NCI-H1092 treated with DMSO at 0.1 percent for 48 hours (cell line): ENCODE results near the gene MSL2.
A peak's percentile ranks its signal among the peaks of the same experiment; 100 is the strongest.
"Not testable (repeated sequence)": the region's sequence is repeated elsewhere in the genome, so short reads cannot be mapped to it uniquely, and the experiment has no call there.

ENCODE experiments used
- DNase-seq: peaks from one replicate; lab custom pipeline; 2025; lab: John Stamatoyannopoulos, UW

Gene MSL2

DNA sequence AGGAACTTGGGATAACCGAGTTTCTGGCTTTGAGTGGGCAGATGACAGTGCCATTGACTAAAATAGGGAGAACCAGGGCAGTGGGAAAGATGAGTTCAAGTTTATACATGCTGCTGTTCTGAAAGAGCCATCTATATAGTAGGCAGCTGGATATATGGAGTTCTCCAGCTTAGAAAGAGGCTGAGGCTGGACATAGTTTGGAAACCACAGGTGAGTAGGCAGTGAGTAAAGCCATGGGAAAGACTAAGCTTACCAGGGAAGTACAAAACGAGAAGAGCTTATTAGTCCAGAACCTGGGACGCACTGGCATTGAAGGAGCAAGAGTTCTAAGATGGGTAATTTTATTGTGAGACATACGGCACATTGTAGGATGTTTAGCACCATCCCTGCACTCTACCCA, 54.2 kb downstream of the MSL2 start:
- no peak for DNase-seq

DNA sequence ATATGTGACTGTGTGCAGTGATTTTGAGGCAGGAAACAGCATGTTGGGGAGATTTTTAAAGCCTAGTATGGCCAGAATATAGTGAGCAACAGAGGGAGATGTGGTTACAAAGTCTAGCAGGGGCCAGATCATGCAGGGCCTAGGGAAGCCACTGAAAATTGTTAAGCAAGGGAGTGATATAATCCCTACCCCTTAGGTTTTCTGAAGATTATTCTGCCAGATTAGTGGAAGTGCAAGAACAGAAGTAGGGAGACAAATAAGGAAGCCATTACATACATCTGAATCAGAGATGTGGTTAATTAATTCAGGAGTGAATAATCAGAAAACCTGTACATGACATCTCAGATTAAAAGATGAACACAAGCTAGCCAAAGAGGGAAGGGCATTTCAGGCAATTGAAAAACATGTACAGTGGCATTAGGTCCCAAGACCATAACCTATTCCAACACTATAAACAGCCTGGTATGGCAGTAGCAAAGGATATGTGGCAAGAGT, 54.8 kb downstream of the MSL2 start:
- no peak for DNase-seq

DNA sequence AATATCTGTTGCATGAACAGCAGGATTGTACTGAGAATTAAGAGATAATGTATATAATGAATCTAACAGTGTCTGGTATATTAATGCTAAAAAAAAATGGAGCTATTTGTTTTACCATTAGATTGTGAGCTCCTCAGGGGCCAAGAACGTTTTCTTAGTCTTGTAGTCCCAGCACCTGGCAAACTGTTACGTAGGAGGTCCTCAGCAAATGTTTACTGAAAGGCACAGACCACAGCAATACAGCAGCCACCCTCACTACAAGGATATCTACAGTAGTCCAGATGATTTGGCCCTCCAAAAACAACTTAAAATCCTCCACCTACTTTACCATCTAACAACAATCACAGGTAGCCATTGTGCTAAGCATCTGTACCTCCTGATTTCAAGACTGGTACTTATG, 59.7 kb downstream of the MSL2 start:
- DNase-seq: peak; percentile 73

DNA sequence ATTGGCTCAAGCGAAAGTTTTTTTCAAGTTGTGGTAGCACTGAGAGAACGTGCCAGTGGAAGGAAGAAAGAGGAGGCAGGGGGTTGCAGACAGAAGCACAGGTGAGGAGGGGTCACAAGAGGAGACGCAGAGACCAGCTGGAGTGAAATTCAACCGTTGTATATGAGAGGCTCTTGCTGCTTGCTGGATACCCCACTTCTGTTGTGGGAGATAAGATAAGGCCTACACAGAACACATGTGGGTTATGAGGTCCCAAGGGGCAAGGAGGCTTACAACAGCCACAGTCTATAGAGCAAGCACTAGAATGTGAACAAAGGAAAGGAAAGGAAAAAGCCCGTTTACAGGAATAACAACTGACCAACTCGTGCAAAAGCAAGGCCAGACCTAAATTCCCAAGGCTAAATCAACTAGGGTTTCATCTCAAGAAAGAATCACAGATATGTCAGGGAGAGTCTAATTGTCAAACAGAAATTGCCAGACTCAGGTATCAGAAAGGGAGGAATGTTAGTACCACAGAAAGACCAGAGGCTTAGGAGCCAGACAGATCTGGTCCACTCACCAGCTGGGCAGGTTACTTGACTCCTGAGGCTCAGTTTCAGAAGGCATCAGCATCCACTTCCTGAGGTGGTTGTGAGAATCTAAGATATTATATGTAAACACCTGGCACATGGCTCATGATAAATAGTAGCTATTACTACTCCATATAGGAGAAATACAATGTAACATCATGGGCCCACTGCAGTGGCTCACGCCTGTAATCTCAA, 60.9 kb downstream of the MSL2 start:
- DNase-seq: peak; percentile 12

DNA sequence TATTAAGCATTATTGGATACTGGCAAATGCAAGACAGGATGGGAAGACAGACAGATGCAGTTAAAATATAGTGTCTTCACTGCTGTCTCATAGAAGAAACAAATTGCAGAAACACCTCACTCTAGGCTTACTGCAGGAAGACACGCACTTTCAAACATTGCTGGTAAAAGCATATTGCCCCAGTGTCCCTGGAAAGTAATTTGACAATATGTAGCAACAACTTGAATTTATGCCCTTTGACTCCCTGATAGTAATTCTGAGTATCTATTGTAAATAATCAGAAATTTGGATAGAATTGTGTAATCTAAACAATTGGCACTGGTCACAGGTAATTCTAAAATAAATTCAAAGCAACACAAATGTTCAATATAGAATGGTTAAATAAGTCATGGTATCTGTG, 62.0 kb downstream of the MSL2 start:
- DNase-seq: no peak

DNA sequence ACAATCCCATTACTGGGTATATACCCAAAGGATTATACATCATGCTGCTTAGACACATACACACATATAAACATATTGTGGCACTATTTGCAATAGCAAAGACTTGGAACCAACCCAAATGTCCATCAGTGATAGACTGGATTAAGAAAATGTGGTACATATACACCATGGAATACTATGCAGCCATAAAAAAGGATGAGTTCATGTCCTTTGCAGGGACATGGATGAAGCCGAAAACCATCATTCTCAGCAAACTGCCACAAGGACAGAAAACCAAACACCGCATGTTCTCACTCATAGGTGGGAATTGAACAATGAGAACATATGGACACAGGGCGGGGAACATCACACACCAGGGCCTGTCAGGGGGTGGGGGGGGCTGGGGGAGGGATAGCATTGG, 64.5 kb downstream of the MSL2 start:
- not testable (repeated sequence) for DNase-seq

DNA sequence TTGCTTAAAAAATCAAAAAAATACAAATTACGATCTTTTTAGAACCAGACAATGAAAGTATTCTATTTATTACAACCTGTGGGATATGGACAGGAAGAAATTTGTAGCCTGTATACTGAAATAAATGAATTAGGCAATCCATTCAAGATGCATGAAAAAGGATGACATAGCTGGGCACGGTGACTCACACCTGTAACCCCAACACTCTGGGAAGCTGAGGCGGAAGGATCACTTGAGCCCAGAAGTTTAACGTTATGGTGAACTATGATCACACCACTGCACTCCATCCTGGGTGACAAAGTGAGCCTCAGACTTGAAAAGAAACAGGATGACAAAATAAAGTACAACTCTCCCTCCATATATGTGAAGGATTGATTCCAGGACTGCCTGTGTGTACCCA, 74.1 kb downstream of the MSL2 start:
- no peak for DNase-seq

DNA sequence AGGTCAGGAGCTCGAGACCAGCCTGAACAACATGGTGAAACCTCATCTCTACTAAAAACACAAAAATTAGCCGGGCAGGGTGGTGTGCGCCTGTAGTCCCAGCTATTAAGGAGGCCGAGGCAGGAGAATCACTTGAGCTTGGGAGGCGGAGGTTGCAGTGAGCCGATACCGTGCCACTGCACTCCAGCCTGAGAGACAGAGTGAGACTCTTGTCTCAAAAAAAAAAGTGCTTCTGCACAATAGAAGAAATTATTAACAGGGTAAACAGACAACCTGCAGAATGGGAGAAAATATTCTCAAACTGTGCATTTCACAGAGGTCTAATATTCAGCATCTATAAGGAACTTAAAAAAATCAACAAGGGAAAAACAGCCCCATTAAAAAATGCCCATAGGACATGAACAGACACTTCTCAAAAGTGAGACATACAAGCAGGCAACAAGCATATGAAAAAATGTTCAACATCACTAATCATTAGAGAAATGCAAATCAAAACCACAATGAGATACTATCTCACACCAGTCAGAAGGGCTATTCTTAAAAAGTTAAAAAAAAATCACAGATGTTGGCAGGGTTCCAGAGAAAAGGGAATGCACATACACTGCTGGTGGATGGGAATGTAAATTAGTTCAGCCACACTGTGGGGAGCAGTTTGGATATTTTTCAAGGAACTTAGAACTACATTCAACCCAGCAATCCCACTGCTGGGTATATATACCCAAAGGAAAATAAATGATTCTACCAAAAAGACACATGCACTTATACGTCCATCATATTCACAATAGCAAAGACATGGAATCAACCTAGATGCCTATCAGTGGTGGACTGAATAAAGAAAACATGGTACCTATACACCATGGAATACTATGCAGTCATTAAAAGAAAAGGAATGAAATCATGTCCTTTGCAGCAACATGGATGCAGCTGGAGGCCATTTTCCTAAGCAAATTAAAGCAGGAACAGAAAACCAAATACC, 75.5 kb downstream of the MSL2 start:
- DNase-seq: no peak

DNA sequence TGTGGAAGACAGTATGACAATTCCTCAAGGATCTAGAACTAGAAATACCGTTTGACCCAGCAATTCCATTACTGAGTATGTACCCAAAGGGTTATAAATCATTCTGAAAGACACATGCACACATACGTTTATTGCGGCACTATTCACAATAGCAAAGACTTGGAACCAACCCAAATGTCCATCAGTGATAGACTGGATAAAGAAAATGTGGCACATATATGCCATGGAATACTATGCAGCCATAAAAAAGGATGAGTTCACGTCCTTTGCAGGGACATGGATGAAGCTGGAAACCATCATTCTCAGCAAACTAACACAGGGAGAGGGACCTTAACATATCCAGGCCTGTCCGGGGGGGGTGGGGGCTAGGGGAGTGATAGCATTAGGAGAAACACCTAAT, 76.4 kb downstream of the MSL2 start:
- DNase-seq: not testable (repeated sequence)

DNA sequence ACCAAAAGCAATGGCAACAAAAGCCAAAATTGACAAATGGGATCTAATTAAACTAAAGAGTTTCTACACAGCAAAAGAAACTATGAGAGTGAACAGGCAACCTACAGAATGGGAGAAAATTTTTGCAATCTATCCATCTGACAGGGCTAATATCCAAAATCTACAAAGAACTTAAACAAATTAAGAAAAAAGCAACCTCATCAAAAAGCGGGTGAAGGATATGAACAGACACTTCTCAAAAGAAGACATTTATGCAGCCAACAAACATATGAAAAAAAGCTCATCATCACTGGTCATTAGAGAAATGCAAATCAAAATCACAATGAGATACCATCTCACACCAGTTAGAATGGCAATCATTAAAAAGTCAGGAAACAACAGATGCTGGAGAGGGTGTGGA, 76.8 kb downstream of the MSL2 start:
- DNase-seq: not testable (repeated sequence)

DNA sequence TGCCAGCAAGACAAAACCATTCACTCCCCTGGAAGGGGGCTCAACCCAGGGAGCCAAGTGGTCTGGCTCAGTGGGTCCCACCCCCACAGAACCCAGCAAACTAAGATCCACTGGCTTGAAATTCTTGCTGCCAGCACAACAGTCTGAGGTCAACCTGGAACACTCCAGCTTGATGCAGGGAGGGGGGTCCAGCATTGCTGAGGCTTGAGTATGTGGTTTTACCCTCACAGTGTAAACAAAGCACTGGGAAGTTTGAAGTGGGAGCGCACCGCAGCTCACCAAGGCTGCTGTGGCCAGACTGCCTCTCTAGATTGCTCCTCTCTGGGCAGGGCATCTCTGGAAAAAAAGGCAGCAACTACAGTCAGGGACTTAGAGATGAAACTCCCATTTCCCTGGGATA, 81.7 kb downstream of the MSL2 start:
- no peak for DNase-seq

DNA sequence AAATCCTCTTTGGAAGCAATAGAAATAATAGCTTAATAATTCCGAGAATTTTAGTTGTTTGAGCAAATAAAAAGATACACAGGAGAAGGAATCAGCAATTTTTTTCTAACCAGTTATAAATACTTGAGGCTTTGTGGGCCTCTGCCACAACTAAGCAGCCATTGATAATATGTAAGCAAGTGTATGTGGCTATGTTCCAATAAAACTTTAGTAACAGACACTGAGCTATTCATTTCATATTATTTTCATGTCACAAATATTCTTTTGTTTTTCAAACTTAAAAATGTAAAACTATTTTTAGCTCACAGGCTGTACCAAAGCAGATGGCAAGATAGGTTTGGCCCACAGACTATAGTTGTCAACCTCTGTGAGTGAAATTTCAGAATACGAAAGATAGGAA, 85.7 kb downstream of the MSL2 start:
- no peak for DNase-seq

DNA sequence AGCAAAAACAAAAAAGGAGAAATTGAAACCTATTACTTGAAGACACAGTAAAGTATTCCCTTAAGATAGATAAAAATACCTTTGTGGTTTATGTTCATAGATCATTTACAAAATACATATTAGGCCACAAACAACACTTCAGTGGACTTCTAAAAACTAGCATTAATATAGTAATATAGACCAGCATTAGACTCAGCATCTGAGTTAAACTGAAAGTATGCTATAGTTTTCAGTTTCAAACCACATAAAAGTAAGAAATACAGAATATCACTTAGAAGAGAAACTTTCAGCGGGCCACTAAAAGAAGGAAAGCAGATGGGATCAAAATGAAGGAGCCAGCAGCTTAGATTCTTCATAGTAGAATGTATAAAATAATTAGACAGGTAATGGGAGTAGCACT, 86.6 kb downstream of the MSL2 start:
- no peak for DNase-seq

DNA sequence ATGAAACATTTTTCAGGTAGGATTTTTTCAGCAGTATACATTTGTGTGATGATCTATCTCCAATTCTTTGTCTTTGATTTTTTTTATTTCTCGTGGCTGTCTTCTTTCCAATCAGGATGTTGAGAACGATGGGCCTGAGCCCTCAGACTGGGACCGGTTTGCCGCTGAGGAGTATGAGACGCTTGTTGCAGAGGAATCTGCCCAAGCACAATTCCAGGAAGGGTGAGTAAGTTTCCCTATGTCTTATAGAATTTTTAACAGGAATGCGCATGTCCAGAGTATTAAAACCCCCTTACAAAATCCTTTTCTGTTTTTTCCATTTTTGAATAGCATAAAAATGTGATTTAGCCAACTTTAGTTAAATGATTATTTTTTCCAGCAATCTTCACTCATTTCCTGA, 90.0 kb downstream of the MSL2 start:
- DNase-seq: no peak

DNA sequence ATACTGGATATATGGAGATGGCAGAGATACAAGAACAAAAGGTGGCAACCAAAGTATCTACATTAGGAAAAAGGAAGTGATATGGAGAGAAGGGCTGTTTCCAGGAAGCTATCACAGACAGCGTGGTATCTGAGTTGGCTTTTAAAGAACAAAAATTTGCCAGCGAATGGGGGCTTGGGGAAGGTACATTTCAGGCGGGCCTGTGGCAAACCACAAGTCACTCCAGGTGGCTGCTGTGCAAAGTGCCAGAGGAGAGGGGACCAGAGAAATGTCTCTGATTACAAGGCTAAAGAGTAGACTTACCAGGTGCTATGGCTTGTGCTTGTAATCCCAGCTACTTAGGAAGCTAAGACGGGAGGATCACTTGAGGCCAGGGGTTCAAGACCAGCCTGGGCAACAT, 91.1 kb downstream of the MSL2 start:
- DNase-seq: no peak
